Stimulated activated CD4-positive, alpha-beta T cell treated with anti-CD3 and anti-CD28 coated beads, TNF-alpha, amount 100 ng/mL, for 48 hours (primary cell): Measurements from ENCODE around the gene ROR2.
"Not testable (repeated sequence)": the region's sequence is repeated elsewhere in the genome, so short reads cannot be mapped to it uniquely, and the experiment has no call there.

ENCODE experiments used
- DNase-seq, 3 donors: peaks; one replicate each; pipeline ENCODE4 v3.0.0-alpha.2; 2020; ENCODE audit warnings: low read depth in 3 of 3

The ROR2 gene

GRCh38 chr9:91519520-91520277 is 430.3 kb downstream of the ROR2 start:
- DNase-seq, result no peak

GRCh38 chr9:91518462-91518861 is 431.6 kb downstream of the ROR2 start:
- no peak for DNase-seq

- no peak for DNase-seq
Measured at GRCh38 chr9:91517801-91518200, 432.2 kb downstream of the ROR2 start.

- DNase-seq, result not testable (repeated sequence)
Measured at GRCh38 chr9:91517332-91517731, 432.7 kb downstream of the ROR2 start.

GRCh38 chr9:91516777-91517176 is 433.3 kb downstream of the ROR2 start:
- no peak for DNase-seq

- no peak for DNase-seq
Measured at GRCh38 chr9:91516081-91516480, 433.9 kb downstream of the ROR2 start.

- peak in 1 of 3 donors; percentile 7 for DNase-seq
Measured at GRCh38 chr9:91515074-91515687, 434.8 kb downstream of the ROR2 start.
